Measurements from ENCODE around the gene PLEKHH2. TPM values are rescaled to one million over a fixed set of nuclear protein-coding genes. Genes with fewer than 3 reads are reported as not detected.
"Not testable (repeated sequence)": the region's sequence is repeated elsewhere in the genome, so short reads cannot be mapped to it uniquely, and the experiment has no call there.

Gene PLEKHH2
- total RNA-seq, 1 donor from 2014 or later, result 27.5 TPM

GRCh38 chr2:43724728-43725526, 87.9 kb downstream of the PLEKHH2 start:
- no peak overlapping the region for H3K27ac ChIP-seq
- no peak for TF ChIP-seq POLR2A (IDR thresholded peaks at IDR 0.05)
- TF ChIP-seq CTCF (IDR thresholded peaks at IDR 0.05), result no peak
- TF ChIP-seq POLR2AphosphoS5 (IDR thresholded peaks at IDR 0.05; ENCODE audit: insufficient read depth in 1 of 2, low read depth in 1 of 2), result no peak
- intact Hi-C loops (cut with DNase I), result no loop called here
- H3K4me3 ChIP-seq, result no peak overlapping the region
- H3K4me1 ChIP-seq, result no peaks in the 10 kb centered on the region
- H3K27me3 ChIP-seq, result no peaks in the 10 kb centered on the region
- no peaks in the 10 kb centered on the region for H3K9me3 ChIP-seq
- H3K36me3 ChIP-seq, result no peaks in the 10 kb centered on the region
- no peak for DNase-seq (ENCODE audit: extremely low spot score in 2 of 2)

- TF ChIP-seq POLR2A (IDR thresholded peaks at IDR 0.05), result no peak
- no peak for TF ChIP-seq POLR2AphosphoS5 (IDR thresholded peaks at IDR 0.05; ENCODE audit: insufficient read depth in 1 of 2, low read depth in 1 of 2)
- TF ChIP-seq CTCF (IDR thresholded peaks at IDR 0.05), result no peak
- H3K36me3 ChIP-seq, result no peaks in the 10 kb centered on the region
- H3K27ac ChIP-seq, result no peak overlapping the region
- no peaks in the 10 kb centered on the region for H3K9me3 ChIP-seq
- H3K4me1 ChIP-seq, result no peaks in the 10 kb centered on the region
- DNase-seq (ENCODE audit: extremely low spot score in 2 of 2), result no peak
- intact Hi-C loops (cut with DNase I), result no loop called here
- H3K27me3 ChIP-seq, result no peaks in the 10 kb centered on the region
- H3K4me3 ChIP-seq, result no peak overlapping the region
Observed at GRCh38 chr2:43725711-43726246, 88.7 kb downstream of the PLEKHH2 start.

GRCh38 chr2:43726961-43727633, 90.0 kb downstream of the PLEKHH2 start:
- H3K4me1 ChIP-seq, result not testable (repeated sequence)

GRCh38 chr2:43727634-43728014, 90.6 kb downstream of the PLEKHH2 start:
- Histone ChIP-seq H3K4me3 (no peak overlapping the region), H3K27me3 (no peaks in the 10 kb centered on the region), H3K9me3 (no peaks in the 10 kb centered on the region), H3K4me1 (no peaks in the 10 kb centered on the region), H3K36me3 (no peaks in the 10 kb centered on the region), H3K27ac (no peak overlapping the region)
- no peak for DNase-seq (ENCODE audit: extremely low spot score in 2 of 2)
- intact Hi-C loops (cut with DNase I), result no loop called here
- TF ChIP-seq POLR2AphosphoS5 (IDR thresholded peaks at IDR 0.05; ENCODE audit: insufficient read depth in 1 of 2, low read depth in 1 of 2), result no peak

More at GRCh38 chr2:43726961-43727633, 90.0 kb downstream of the PLEKHH2 start:
- H3K27me3 ChIP-seq; H3K9me3 ChIP-seq; H3K36me3 ChIP-seq; intact Hi-C loops (cut with DNase I); H3K27ac ChIP-seq; DNase-seq (ENCODE audit: extremely low spot score in 2 of 2); H3K4me3 ChIP-seq: not testable (repeated sequence)

- H3K27me3 ChIP-seq, result no peaks in the 10 kb centered on the region
- H3K36me3 ChIP-seq, result no peaks in the 10 kb centered on the region
- H3K4me1 ChIP-seq, result no peaks in the 10 kb centered on the region
- no peak overlapping the region for H3K27ac ChIP-seq
- H3K9me3 ChIP-seq, result no peaks in the 10 kb centered on the region
- no peak for DNase-seq (ENCODE audit: extremely low spot score in 2 of 2)
- no peak overlapping the region for H3K4me3 ChIP-seq
- intact Hi-C loops (cut with DNase I), result no loop called here
- TF ChIP-seq CTCF (IDR thresholded peaks at IDR 0.05), result no peak
- TF ChIP-seq POLR2A (IDR thresholded peaks at IDR 0.05), result no peak
- TF ChIP-seq POLR2AphosphoS5 (IDR thresholded peaks at IDR 0.05; ENCODE audit: insufficient read depth in 1 of 2, low read depth in 1 of 2), result no peak
Observed at GRCh38 chr2:43729491-43730174, 92.6 kb downstream of the PLEKHH2 start.
